HCT116 (cell line): ENCODE data around the gene GPR146. TPM values are rescaled to one million over a fixed set of nuclear protein-coding genes. Genes with fewer than 3 reads are reported as not detected.

Source experiments
- ATAC-seq: fragments of 200-7000 bp; cut with Tn5 transposase; 2 replicates; pipeline ENCODE4 v1.9.1; 2020; ENCODE audit warnings: mild to moderate bottlenecking, moderate library complexity
- BruUV-seq: library from RNA; stranded (reverse); fragments of 400-500 nt; replicated peaks from 2 replicates; lab custom pipeline; 2021; lab: Mats Ljungman, UMichigan
- CTCF ChIA-PET: fragments of 300-600 bp; sonication (Branson Sonifier 250); formaldehyde crosslinking; loops from one replicate; lab custom pipeline; 2021; ENCODE audit warnings: antibody characterized with exemption; lab: Charles Lee
- POLR2A ChIA-PET: fragments of 300-600, 350-600 bp; sonication (Branson Sonifier 250); formaldehyde crosslinking; loops from one replicate; lab custom pipeline; 2021; ENCODE audit warnings: antibody characterized with exemption; lab: Charles Lee
- RAD21 ChIA-PET, 2 experiments: fragments of 300-600 bp; sonication (Branson Sonifier 250); formaldehyde crosslinking; loops; one replicate each; lab custom pipeline; 2023; ENCODE audit warnings: low total read pairs in 2 of 2; ENCODE audit not compliant: uncharacterized antibody in 2 of 2, unreplicated experiment in 2 of 2, low non-redundant PET in 1 of 2; lab: Charles Lee
- DNase-seq: peaks from one replicate; pipeline ENCODE4 v3.0.0-alpha.2; 2010; ENCODE audit warnings: low read depth, low spot score
- H2AFZ ChIP-seq: fragments of 200-600 bp; shearing (Covaris generic), sonication (generic); 2 replicates; pipeline ENCODE4 v1.6.1; 2017; ENCODE audit warnings: low read depth, mixed run types, mixed read lengths, antibody characterized with exemption, low read length; ENCODE audit not compliant: poor library complexity, severe bottlenecking
- H3K27ac ChIP-seq: 2 replicates; pipeline ENCODE4 v1.5.1; 2012; ENCODE audit warnings: low read depth, low read length
- H3K27me3 ChIP-seq: fragments of 200-600 bp; sonication (generic); 2 replicates; pipeline ENCODE4 v1.6.1; 2016; ENCODE audit warnings: mixed run types, low read length, mixed read lengths; ENCODE audit not compliant: insufficient read depth
- H3K36me3 ChIP-seq, 2 experiments: fragments of 200-500 bp in 1 of 2; fragments of 200-600 bp in 1 of 2; sonication (Bioruptor generic) in 1 of 2; sonication (generic) in 1 of 2; 2 replicates each; pipeline versions ENCODE4 v1.5.1 to v1.6.1; 2014 to 2016; ENCODE audit warnings: low read length in 2 of 2, inconsistent platforms in 1 of 2, mixed read lengths in 1 of 2, mixed run types in 1 of 2; ENCODE audit not compliant: insufficient read depth in 2 of 2, control insufficient read depth in 1 of 2
- H3K4me1 ChIP-seq, 2 experiments: fragments of 200-600 bp in 1 of 2; sonication (generic) in 1 of 2; 2 replicates each; pipeline versions ENCODE4 v1.5.1 to v1.6.1; 2012 to 2017; ENCODE audit warnings: low read length in 2 of 2, inconsistent platforms in 1 of 2, mild to moderate bottlenecking in 1 of 2, mixed read lengths in 1 of 2, mixed run types in 1 of 2, moderate library complexity in 1 of 2; ENCODE audit not compliant: insufficient read depth in 2 of 2, control insufficient read depth in 1 of 2
- H3K4me2 ChIP-seq: fragments of 200-600 bp; sonication (generic); 2 replicates; pipeline ENCODE4 v1.6.1; 2017; ENCODE audit warnings: mixed run types, low read length, mixed read lengths
- H3K4me3 ChIP-seq, 2 experiments: fragments of 200-600 bp in 1 of 2; sonication (generic) in 1 of 2; replicated peaks in 1 of 2; 2 replicates each; pipeline ENCODE4 v1.5.1; 2011 to 2016; ENCODE audit warnings: low read length in 2 of 2, control low read depth in 1 of 2, low read depth in 1 of 2, mild to moderate bottlenecking in 1 of 2, mixed read lengths in 1 of 2, mixed run types in 1 of 2
- H3K79me2 ChIP-seq: fragments of 200-600 bp; sonication (generic); 2 replicates; pipeline ENCODE4 v1.6.1; 2017; ENCODE audit warnings: mild to moderate bottlenecking, mixed run types, low read length, moderate library complexity, mixed read lengths; ENCODE audit not compliant: insufficient read depth
- H3K9ac ChIP-seq: fragments of 200-600 bp; sonication (generic); 2 replicates; pipeline ENCODE4 v1.6.1; 2016; ENCODE audit warnings: low read length, mixed read lengths
- H3K9me2 ChIP-seq: fragments of 200-600 bp; sonication (generic), shearing (Covaris generic); 2 replicates; pipeline ENCODE4 v1.6.1; 2017; ENCODE audit warnings: mixed run types, mild to moderate bottlenecking, moderate library complexity; ENCODE audit not compliant: insufficient read depth
- H3K9me3 ChIP-seq, 2 experiments: fragments of 200-500 bp in 1 of 2; fragments of 200-600 bp in 1 of 2; sonication (Bioruptor generic) in 1 of 2; sonication (generic) in 1 of 2; 2 replicates each; pipeline ENCODE4 v1.6.1; 2014 to 2017; ENCODE audit warnings: low read length in 2 of 2, mixed read lengths in 2 of 2, inconsistent platforms in 1 of 2, low read depth in 1 of 2, mild to moderate bottlenecking in 1 of 2, mixed run types in 1 of 2, moderate library complexity in 1 of 2; ENCODE audit not compliant: control insufficient read depth in 1 of 2, insufficient read depth in 1 of 2
- H4K20me1 ChIP-seq: fragments of 200-600 bp; sonication (generic), shearing (Covaris generic); 2 replicates; pipeline ENCODE4 v1.6.1; 2017; ENCODE audit warnings: mixed run types, mild to moderate bottlenecking, moderate library complexity; ENCODE audit not compliant: insufficient read depth
- CTCF ChIP-seq, 3 experiments: fragments of 200-600 bp in 1 of 3; sonication (generic) in 1 of 3; IDR thresholded peaks in 2 of 3; conservative IDR thresholded peaks in 1 of 3; 2 replicates each; pipeline ENCODE4 v1.5.1; 2012 to 2017; ENCODE audit warnings: low read depth in 2 of 3, low read length in 2 of 3, antibody characterized with exemption in 1 of 3, borderline replicate concordance in 1 of 3, control low read depth in 1 of 3, mild to moderate bottlenecking in 1 of 3, mixed read lengths in 1 of 3, mixed run types in 1 of 3, moderate library complexity in 1 of 3; ENCODE audit not compliant: insufficient read depth in 1 of 3
- JUND ChIP-seq: IDR thresholded peaks from 2 replicates; pipeline ENCODE4 v1.6.1; 2012
- RAD21 ChIP-seq: IDR thresholded peaks from 2 replicates; pipeline ENCODE4 v1.6.1; 2012; ENCODE audit warnings: low read depth, mild to moderate bottlenecking
- ZBTB33 ChIP-seq: IDR thresholded peaks from 2 replicates; pipeline ENCODE4 v1.6.1; 2011; ENCODE audit warnings: mild to moderate bottlenecking, low read length, moderate library complexity; ENCODE audit not compliant: insufficient replicate concordance; ENCODE audit errors: extremely low read depth
- ZFX ChIP-seq: fragments of 450-650 bp; IDR thresholded peaks from 2 replicates; pipeline ENCODE4 v1.6.1; 2017
- intact Hi-C: fragments of 100-400 bp; cut with micrococcal nuclease; formaldehyde crosslinking; loops from 2 replicates; pipeline ENCODE4 v1.10.0; 2022
- total RNA-seq: library from RNA; stranded (reverse); gene quantifications from one replicate; pipeline ENCODE4 v1.2.1, GENCODE V29; 2021; ENCODE audit not compliant: unreplicated experiment

Gene GPR146
- total RNA-seq, 1 experiment from 2014 or later: 2.4 TPM

- Histone ChIP-seq H2AFZ (no peak overlapping the region), H3K27ac (no peak overlapping the region; the same call in 1 of the 2 replicates), H3K36me3 (no peaks in the 10 kb centered on the region), H3K4me3 (no peak overlapping the region), H3K27me3 (no peaks in the 10 kb centered on the region), H3K9ac (no peak overlapping the region), H3K4me2 (no peak overlapping the region), H3K4me1 (0 out of 4 replicates have a peak, but pooled peaks cover 0 to 2% of the 10 kb centered on the region in 2 experiments), H3K79me2 (no peaks in the 10 kb centered on the region; the same call in 1 of the 2 replicates), H4K20me1 (no peaks in the 10 kb centered on the region), H3K9me3 (peaks cover 0 to 4% of the 10 kb centered on the region in 2 experiments; a peak in 1 of 4 replicates), H3K9me2 (no peaks in the 10 kb centered on the region)
- ChIA-PET CTCF (interaction anchor here (0.7 to 2.6 kb wide), 9 partner anchors 10 to 77 kb away, joined by 3 to 69 read pairs (median 5); no protein-coding TSS in a partner anchor), POLR2A (no interaction called here), RAD21 (interaction anchor here (0.7 to 1.4 kb wide), 4 partner anchors 9 to 83 kb away, joined by 4 to 11 read pairs (median 10); no protein-coding TSS in a partner anchor)
- no TSS peak for BruUV-seq
- DNase-seq: no peak
- intact Hi-C loops: loop anchor here (1.0 to 10.0 kb wide), 3 partner anchors 45 to 161 kb away; no protein-coding TSS in a partner anchor
- no peak for TF ChIP-seq JUND
- no peak for TF ChIP-seq ZBTB33
- TF ChIP-seq RAD21: peak; percentile 94
- TF ChIP-seq CTCF (IDR thresholded peaks at IDR 0.05 in 2 of 3, conservative IDR thresholded peaks at IDR 0.05 in 1 of 3; ENCODE audit: borderline replicate concordance in 1 of 3, insufficient read depth in 1 of 3, low read depth in 2 of 3, low read length in 2 of 3): peak; percentile 78 to 98 (median 91)
- no peak for TF ChIP-seq ZFX
- peak; percentile 98 for ATAC-seq
These were observed 21.4 kb downstream of the GPR146 start for GRCh38 chr7:1065585-1066241.
